Activated CD4-positive, alpha-beta T cell treated with anti-CD3 and anti-CD28 coated beads, Interleukin-2, amount 10 ng/mL, durations not matched to agents 24 days and 14 days (primary cell): ENCODE measurements around the gene TMEM9. TPM values are rescaled to one million over a fixed set of nuclear protein-coding genes. Genes with fewer than 3 reads are reported as not detected.
A peak's percentile ranks its signal among the peaks of the same experiment; 100 is the strongest.

Source experiments
- DNase-seq: peaks from one replicate; pipeline ENCODE4 v3.0.0; 2022
- H3K27ac Mint-ChIP-seq: one replicate; pipeline ENCODE4 v1.8.0; 2022; ENCODE audit warnings: mild to moderate bottlenecking, mixed read lengths
- H3K27me3 Mint-ChIP-seq: one replicate; pipeline ENCODE4 v1.8.0; 2022; ENCODE audit warnings: mixed read lengths
- H3K36me3 Mint-ChIP-seq: one replicate; pipeline ENCODE4 v1.8.0; 2022; ENCODE audit warnings: low read depth, mild to moderate bottlenecking, mixed read lengths
- H3K4me1 Mint-ChIP-seq: one replicate; pipeline ENCODE4 v1.8.0; 2021; ENCODE audit warnings: mixed read lengths
- H3K4me3 Mint-ChIP-seq: one replicate; pipeline ENCODE4 v1.8.0; 2022; ENCODE audit warnings: mild to moderate bottlenecking, moderate library complexity, mixed read lengths
- H3K9me3 Mint-ChIP-seq: one replicate; pipeline ENCODE4 v1.8.0; 2021; ENCODE audit warnings: mixed read lengths
- intact Hi-C: fragments of 100-400 bp; cut with micrococcal nuclease; formaldehyde crosslinking; loops from one replicate; pipeline ENCODE4 v1.15.1; 2023
- total RNA-seq: library from RNA; stranded (reverse); gene quantifications from 2 replicates; pipeline ENCODE4 v1.2.3, GENCODE V29; 2022

The TMEM9 gene
- total RNA-seq, 1 donor from 2014 or later: 11.3 TPM

DNA sequence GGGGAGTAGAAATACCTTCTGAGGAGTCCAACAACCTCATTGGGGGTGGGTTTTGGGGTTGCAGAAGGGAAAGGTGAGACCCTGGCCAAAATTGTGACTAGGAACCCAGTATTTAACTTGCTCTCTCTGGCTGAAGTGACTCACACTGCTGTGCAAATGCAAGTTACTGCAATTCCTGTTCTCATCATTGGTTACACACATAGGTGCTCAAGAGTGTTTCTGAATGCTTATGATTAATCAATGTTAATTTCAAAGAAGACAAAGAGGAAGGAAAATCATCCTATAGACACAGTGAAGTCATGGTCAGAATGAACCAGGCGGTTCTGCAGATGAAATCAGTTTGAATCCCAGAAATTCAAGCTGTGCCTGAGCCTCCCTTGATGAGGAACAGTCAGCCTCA lies 30.4 kb downstream of the TMEM9 start:
- Mint-ChIP-seq H3K27me3 (peaks cover 16% of the 10 kb centered on the region), H3K4me3 (no peak overlapping the region), H3K36me3 (no peaks in the 10 kb centered on the region), H3K27ac (no peak overlapping the region), H3K4me1 (no peaks in the 10 kb centered on the region), H3K9me3 (no peaks in the 10 kb centered on the region)
- intact Hi-C loops: no loop called here
- no peak for DNase-seq

DNA sequence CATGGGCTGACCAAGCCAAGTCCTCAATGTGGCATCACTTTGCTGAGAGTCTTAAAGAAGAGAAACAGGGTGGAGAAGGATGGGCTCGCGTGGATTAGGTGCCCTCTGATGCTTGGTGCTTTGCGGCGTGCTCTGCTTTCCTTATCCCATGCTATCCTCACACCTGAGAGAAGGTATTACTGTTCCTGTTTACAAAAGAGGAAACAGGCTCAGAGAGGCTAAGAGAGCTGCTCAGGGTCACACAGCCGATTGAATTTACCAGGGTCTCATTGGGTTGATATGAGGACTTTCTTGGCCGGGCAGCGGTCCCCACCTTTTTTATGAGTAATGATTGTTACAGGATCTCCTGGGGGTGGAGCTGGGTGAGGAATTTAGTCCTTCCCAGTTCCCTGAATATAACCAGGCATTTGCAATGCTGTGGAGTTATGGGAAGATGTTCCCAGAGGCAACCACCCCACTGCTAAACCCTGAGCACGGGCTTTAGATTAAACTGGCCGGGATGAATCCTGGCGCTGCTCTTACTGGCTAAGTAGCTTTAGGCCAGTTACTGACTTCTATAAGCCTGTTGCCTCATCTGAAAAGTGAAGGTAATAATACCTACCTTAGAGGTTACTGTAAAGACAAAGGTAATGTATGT lies 31.8 kb downstream of the TMEM9 start:
- H3K27ac Mint-ChIP-seq: no peak overlapping the region
- H3K4me1 Mint-ChIP-seq: no peaks in the 10 kb centered on the region
- no peak for DNase-seq
- intact Hi-C loops: no loop called here
- no peaks in the 10 kb centered on the region for H3K9me3 Mint-ChIP-seq
- H3K4me3 Mint-ChIP-seq: no peak overlapping the region
- peaks cover 23% of the 10 kb centered on the region for H3K27me3 Mint-ChIP-seq
- H3K36me3 Mint-ChIP-seq: no peaks in the 10 kb centered on the region

DNA sequence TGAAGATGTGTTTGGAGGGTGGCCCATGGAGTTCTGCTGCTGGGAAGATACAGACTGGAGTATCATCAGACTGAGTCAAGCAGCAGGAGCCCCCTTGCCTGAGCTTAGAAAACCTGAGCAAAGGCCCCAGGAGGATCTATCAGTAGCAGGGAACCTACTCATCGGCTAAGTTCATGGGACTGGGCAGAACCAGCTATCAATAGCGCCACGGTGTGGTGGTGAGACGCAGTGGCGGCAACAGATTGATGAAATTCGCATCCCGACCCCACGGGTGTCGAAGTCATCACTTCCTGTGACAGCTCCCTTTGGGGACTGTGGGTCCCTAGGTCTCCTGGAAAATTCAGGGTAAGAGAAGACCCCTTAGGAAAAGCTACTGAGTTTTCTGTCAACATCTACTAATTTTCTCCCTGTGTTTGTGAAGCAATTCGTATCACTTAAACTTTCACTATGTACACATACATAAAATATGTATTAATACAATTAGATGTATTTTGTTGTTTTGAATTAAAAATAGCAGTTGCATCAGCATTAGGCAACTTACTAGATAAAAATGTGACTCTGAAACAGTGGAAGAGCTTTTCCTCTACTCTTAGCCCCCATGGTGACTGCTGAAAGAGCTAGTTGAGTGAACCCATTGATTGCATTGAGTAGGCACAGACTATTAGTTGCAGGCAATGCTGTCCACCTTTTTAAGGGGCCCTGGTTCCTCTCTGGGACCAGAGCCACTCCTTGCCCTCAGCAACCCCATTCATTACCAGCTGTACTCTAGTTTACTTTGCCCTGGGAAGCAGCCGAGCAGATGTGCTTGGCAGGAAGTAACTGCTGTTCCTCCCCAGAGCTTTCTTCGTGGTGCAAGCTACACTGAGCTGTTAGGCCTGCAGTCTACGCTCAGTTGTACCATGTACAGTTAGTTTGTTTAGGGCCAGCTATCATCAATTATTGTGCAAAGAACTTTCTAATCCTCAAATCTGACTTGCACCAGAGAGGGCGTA lies 34.8 kb downstream of the TMEM9 start:
- H3K36me3 Mint-ChIP-seq: no peaks in the 10 kb centered on the region
- no peaks in the 10 kb centered on the region for H3K9me3 Mint-ChIP-seq
- H3K4me1 Mint-ChIP-seq: peaks cover under 1% of the 10 kb centered on the region
- no peak overlapping the region for H3K27ac Mint-ChIP-seq
- intact Hi-C loops: no loop called here
- peaks cover 41% of the 10 kb centered on the region for H3K27me3 Mint-ChIP-seq
- no peak overlapping the region for H3K4me3 Mint-ChIP-seq
- DNase-seq: peak; percentile 82

DNA sequence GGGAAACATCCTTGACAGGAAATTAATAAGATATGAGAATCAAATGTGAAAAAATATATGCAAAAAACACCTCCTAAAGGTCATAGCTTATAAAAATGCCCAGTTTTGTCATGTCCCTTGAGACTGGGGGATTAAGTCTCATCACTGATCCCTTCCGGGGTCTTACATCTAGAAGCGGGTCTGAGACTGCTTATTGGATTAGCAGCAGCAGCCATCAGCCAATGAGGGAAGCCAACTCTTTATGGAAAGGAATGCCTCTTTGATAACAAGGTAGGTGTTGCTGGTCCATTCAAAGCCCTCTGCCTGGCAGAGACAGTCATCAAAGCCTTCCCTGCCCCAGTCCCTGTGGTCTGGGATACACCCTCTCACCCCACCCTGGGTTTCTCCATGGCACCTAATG lies 38.2 kb downstream of the TMEM9 start:
- Mint-ChIP-seq H3K36me3 (no peaks in the 10 kb centered on the region), H3K27me3 (peaks cover 44% of the 10 kb centered on the region), H3K27ac (no peak overlapping the region), H3K4me1 (peaks cover 4% of the 10 kb centered on the region), H3K4me3 (no peak overlapping the region), H3K9me3 (no peaks in the 10 kb centered on the region)
- DNase-seq: no peak
- intact Hi-C loops: no loop called here

DNA sequence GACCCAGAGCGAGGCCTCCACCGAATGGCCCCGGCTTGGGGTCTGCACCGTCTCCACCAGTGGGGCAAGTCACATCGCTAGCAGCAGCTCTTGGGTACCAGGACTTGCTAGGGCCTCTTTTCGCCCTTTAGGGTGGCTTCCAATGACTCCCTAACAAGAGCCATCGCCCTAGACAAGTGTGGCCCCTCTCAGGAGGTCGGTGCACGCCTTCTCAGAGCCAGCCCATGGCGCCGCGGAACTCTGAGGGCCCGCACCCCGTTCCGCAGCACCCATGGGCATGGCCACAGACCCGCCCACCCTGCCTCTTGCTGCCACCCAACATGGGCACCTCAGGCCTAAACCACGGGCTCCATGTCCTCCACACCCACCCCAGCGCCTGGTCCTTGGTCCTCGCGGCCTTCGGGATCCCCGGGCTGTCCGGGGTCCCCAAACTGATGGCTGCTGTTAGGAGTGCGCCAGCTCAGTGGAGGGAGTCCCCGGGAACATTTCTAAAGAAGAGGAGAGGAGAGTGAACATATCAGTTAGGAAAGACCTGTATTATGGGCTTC lies 38.8 kb downstream of the TMEM9 start:
- intact Hi-C loops: loop anchor here (2.0 kb wide), 1 partner anchor 137 kb away; no protein-coding TSS in a partner anchor
- no peak overlapping the region for H3K27ac Mint-ChIP-seq
- peaks cover 42% of the 10 kb centered on the region for H3K27me3 Mint-ChIP-seq
- no peaks in the 10 kb centered on the region for H3K9me3 Mint-ChIP-seq
- no peaks in the 10 kb centered on the region for H3K36me3 Mint-ChIP-seq
- no peak for DNase-seq
- peaks cover 4% of the 10 kb centered on the region for H3K4me1 Mint-ChIP-seq
- no peak overlapping the region for H3K4me3 Mint-ChIP-seq

DNA sequence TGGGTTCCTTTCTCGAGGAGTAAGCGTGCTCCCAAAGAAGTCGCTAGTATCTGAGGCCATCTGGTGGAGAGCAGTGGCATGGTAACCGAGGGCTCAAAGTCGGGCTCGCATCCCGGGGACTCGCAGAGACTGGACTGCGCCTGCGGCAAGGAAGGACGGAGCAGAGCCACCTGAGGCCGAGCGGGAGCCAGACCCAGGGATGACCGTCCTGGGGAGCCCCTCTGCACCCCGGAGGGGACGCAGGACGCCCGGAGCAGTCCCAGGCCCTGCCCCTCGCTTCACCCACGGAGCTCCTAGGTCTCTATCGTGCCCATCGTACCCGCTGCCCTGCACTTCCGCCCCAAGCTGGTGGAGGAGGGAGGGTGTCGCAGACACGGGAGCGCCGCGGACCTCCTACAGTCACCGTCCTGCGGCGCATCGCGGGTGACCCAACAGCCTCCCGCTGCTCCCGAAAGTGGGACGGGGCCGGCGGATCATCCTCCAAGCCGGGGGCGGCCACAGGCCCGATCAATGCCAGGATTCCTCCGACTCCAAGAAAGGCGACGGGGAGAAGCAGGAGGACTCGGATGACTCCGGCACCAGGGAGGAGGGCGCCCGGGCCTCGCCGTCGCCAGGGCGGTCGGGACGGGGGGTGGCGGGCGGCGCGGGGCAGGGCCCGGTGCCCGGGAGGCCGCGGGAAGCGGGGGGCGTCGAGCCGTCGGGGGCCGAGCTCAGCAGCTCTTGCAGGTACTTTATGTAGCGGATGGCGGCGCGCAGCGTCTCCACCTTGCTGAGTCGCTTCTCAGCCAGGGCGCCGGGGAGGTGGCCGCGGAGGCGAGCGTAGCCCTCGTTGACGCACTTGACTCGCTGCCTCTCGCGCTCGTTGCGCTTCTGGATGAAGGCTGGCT lies 39.8 kb downstream of the TMEM9 start:
- Mint-ChIP-seq H3K4me3 (peak overlapping the region; percentile 88), H3K4me1 (peaks cover 4% of the 10 kb centered on the region), H3K36me3 (no peaks in the 10 kb centered on the region), H3K27me3 (peaks cover 40% of the 10 kb centered on the region), H3K9me3 (no peaks in the 10 kb centered on the region), H3K27ac (peak overlapping the region; percentile 48)
- DNase-seq: peak; percentile 90
- intact Hi-C loops: loop anchor here (1.0 to 2.0 kb wide), 2 partner anchors 28 to 136 kb away; no protein-coding TSS in a partner anchor

DNA sequence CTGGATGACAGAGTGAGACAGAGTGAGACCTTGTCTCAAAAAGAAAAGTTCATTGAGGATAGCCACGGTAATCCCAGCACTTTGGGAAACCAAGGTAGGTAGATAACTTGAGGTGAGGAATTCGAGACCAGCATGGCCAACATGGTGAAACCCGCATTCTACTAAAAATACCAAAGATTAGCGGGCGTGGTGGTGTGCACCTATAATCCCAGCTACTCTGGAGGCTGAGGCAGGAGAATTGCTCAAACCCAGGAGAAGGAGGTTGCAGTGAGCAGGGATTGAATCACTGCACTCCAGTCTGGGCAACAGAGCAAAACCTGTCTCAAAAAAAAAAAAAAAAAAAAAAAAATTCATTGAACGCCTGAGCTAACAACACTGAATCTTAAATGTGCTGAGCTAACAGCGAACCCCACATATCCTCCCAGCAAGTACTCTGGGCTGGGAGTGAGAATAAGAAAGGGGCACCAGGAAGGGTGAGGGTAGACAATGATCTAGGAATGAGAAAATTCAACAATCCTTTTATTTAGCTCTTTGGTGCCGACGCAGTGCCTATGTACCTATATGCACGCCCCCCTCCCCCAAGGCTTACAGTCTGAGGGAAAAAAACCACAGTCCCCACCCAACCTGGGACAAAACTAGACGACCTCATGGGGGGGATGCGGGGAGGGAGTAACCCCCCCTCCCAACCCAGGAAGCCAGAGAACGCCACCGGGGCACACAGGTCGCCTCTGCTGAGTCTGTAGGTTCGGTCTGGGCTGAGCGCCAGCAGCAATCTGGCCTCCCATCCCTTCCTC lies 40.6 kb downstream of the TMEM9 start:
- Mint-ChIP-seq H3K27me3 (peaks cover 40% of the 10 kb centered on the region), H3K4me3 (peak overlapping the region; percentile 88), H3K4me1 (peaks cover 4% of the 10 kb centered on the region), H3K9me3 (no peaks in the 10 kb centered on the region), H3K27ac (no peak overlapping the region), H3K36me3 (no peaks in the 10 kb centered on the region)
- DNase-seq: no peak
- intact Hi-C loops: loop anchor here (1.0 to 2.0 kb wide), 2 partner anchors 27 to 135 kb away; no protein-coding TSS in a partner anchor

DNA sequence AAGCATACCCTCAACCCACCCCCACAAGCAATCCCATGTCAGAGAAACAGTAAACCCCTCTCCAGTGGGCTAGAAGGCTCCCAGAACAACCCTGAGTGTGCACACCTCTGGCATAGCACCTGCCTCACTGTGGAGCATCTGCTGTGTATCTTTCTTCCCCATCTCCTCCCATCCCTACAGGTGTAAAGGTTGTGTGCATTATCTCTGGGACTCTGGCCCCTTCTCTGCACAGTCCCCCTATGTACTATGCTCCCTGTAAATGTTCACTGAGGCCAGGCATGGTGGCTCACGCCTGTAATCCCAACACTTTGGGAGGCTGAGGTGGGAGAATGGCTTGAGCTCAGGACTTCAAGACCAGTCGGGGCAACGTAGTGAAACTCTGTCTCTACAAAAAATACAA lies 41.3 kb downstream of the TMEM9 start:
- Mint-ChIP-seq H3K36me3 (no peaks in the 10 kb centered on the region), H3K4me3 (no peak overlapping the region), H3K27ac (no peak overlapping the region), H3K9me3 (no peaks in the 10 kb centered on the region), H3K4me1 (peaks cover 4% of the 10 kb centered on the region), H3K27me3 (peaks cover 37% of the 10 kb centered on the region)
- no peak for DNase-seq
- intact Hi-C loops: no loop called here

DNA sequence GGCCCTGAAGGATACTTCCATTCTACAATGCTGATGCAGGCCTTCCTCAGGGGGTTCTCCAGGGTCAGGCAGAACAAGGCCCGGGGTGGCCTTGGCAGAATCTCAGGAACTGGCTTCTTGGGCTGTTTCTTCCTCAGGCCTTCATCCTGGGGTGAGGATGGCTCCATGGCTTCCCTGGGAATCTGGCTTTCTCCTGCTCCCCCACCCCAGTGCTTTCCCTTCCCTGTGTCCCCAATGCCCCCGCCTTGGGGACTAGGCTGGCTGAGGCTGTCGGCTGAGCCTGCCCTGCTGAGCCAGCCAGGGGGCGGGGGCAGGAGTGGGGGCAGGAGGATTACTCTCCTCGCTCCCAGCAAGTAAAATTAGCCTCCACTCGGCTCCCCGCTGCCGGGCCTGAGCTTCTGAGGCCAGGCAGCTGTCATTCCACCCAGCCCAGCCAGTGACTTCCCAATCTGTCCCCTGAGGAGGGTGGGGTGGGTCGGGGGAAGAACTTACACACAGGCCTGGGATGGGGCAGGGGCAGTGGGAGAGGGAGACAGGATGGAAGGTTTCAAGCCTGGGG lies 42.0 kb downstream of the TMEM9 start, which contains the start of gene CACNA1S:
TSS of gene CACNA1S (minus strand) at position 254 of the 559 bp plus-strand sequence. CDS start at position 167, 87 bp downstream.
- intact Hi-C loops: no loop called here
- no peaks in the 10 kb centered on the region for H3K36me3 Mint-ChIP-seq
- no peak within 1 kb of the TSS for H3K4me3 Mint-ChIP-seq
- H3K9me3 Mint-ChIP-seq: no peaks in the 10 kb centered on the region
- peaks cover 37% of the 10 kb centered on the region for H3K27me3 Mint-ChIP-seq
- H3K4me1 Mint-ChIP-seq: peaks cover 4% of the 10 kb centered on the region
- H3K27ac Mint-ChIP-seq: no peak within 1 kb of the TSS
- DNase-seq: no peak

DNA sequence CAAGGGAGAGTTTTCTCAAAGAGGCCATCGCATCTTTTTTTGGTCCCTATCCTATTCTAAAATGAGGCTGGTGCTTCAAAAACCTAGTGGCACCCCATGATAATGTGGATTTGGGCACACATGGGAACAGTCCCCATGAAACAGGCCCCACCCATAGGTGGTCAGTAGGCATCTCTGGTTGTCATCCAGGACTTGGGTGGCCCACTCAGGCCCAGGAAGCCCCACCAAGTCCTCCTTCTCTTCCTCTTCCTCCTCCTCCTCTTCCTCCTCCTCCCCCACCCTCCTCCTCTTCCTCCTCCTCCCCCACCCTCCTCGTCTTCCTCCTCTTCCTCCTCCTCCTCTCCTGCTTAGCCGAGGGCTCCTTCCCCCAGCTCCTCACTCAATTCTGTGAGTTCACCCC lies 42.6 kb downstream of the TMEM9 start:
- no peak overlapping the region for H3K27ac Mint-ChIP-seq
- H3K4me3 Mint-ChIP-seq: no peak overlapping the region
- H3K4me1 Mint-ChIP-seq: peaks cover 4% of the 10 kb centered on the region
- no peaks in the 10 kb centered on the region for H3K36me3 Mint-ChIP-seq
- intact Hi-C loops: no loop called here
- no peak for DNase-seq
- peaks cover 33% of the 10 kb centered on the region for H3K27me3 Mint-ChIP-seq
- H3K9me3 Mint-ChIP-seq: no peaks in the 10 kb centered on the region

DNA sequence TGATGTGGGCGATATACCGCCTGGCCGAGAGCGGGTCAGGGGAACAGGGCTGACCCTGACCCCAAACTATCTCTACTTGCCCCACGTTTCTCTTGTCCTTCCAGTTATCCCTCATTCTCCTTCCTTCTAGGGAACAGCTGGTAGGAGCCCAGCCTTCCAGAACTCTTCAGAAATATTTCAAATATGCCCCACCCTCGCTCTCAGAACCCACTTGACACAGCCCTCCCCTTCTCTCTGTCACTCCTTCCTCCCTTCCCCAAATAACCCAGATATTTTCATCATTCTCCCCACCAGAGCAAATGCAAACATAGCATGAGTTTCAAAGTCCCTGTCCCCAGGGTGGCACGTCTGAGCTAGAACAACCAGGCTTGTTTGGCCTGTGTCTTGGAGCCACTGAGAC lies 43.1 kb downstream of the TMEM9 start:
- intact Hi-C loops: no loop called here
- Mint-ChIP-seq H3K36me3 (no peaks in the 10 kb centered on the region), H3K4me1 (peaks cover 4% of the 10 kb centered on the region), H3K9me3 (no peaks in the 10 kb centered on the region), H3K27ac (no peak overlapping the region), H3K4me3 (no peak overlapping the region), H3K27me3 (peaks cover 28% of the 10 kb centered on the region)
- DNase-seq: no peak

DNA sequence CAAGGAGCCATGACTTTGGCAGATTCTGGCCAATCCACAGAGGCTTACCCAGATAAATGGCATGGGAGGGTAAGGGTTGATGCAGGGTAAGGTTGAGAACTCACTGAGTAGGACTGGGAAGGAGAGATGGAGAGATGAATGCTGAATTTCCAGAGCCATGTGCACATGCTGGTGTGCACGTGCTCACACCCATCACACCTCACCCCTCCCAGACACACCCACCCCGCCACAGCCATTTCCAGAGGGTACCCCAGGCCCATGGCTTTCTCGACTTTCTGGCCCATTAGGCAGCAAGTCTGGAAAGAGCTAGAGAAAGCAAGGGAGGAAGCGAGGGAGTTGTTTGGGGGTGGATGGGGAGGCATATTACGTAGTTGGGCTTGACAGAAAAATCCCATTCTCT lies 43.7 kb downstream of the TMEM9 start:
- Mint-ChIP-seq H3K27me3 (peaks cover 24% of the 10 kb centered on the region), H3K4me1 (peaks cover 4% of the 10 kb centered on the region), H3K4me3 (no peak overlapping the region), H3K36me3 (no peaks in the 10 kb centered on the region), H3K27ac (no peak overlapping the region), H3K9me3 (no peaks in the 10 kb centered on the region)
- no peak for DNase-seq
- intact Hi-C loops: no loop called here
